Middle frontal gyrus (tissue), 1 donor: ENCODE data around the gene TDRD12.

ENCODE experiments used
- DNase-seq: peaks from one replicate; pipeline ENCODE4 v3.0.0-alpha.2; 2015; ENCODE audit warnings: low spot score; ENCODE audit errors: extremely low spot score

TDRD12 gene

DNA sequence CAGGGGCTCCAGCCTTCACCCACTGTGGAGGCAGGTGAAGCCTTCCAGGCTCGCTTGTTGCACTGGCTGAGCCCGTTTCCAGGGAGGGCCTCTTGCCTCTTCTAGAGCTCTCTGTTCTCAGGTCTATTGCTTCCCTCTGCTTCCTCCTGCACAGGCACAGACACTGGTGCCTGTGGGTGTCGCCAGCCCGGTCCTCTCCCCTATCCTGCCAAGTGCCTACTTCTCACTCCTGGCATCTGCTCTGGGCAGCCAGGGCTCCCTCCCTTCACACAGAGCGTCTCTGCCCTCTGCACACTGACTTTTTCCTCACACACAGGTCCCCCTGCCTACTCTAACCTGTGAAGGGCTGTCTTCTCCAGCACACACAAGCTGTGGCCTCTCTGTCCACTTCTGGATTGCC lies 89.7 kb downstream of the TDRD12 start:
- no peak for DNase-seq

DNA sequence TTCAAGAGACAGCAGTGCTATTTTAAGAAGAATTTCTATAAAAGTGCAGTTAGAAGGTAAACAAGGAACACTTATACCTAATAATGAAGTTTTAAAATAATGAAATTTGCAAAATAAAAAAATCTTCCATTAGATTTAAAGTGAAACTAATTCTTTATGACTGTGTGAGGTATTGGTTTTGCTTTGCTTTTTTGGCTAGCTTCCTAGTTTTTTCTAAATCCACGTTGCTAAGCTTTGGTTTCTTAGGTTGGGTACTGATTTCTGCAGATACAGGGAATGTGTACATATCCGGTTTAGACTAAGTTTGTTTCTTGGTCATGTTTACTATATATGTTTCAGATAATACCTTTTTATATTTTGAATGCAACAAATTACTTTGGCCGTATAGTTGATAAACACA lies 90.2 kb downstream of the TDRD12 start:
- no peak for DNase-seq

DNA sequence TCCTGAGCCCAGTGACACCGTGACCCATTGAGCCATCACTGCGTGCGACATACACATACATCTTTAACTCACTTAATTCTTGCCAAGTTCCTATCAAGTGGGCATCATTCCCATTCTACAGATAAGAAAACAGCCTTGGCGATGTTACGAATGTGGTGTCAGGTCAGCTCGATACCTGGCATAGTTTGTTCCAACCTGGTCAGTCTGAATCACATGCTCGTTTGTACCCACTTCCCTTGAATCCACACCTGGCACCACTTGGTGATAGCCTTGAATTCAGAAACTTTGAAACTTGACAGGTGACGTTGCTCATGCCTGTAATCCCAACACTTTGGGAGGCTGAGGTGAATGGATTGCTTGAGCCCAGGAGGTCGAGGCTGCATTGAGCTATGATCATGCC lies 90.9 kb downstream of the TDRD12 start:
- DNase-seq = no peak

DNA sequence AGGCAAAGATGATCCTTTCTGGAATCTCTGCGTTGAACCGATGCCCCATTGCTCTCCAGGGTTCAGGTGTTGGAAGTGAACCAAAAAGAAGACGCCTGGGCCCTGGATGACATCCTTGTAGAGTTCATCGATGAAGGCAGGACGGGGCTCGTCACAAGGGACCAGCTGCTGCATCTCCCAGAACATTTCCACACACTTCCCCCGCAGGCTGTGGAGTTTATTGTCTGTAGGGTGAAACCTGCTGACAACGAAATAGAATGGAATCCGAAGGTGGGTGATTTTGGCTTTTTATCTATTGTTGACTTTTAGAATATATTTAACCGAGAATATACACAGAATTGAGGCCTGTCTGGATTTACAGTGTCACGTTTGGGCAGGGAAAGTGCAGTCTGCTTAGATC lies 91.6 kb downstream of the TDRD12 start:
- no peak for DNase-seq

- DNase-seq = no peak
Measured at GRCh38 chr19:32812036-32812435, 92.5 kb downstream of the TDRD12 start.

GRCh38 chr19:32812571-32812970 lies 93.0 kb downstream of the TDRD12 start:
- no peak for DNase-seq

DNA sequence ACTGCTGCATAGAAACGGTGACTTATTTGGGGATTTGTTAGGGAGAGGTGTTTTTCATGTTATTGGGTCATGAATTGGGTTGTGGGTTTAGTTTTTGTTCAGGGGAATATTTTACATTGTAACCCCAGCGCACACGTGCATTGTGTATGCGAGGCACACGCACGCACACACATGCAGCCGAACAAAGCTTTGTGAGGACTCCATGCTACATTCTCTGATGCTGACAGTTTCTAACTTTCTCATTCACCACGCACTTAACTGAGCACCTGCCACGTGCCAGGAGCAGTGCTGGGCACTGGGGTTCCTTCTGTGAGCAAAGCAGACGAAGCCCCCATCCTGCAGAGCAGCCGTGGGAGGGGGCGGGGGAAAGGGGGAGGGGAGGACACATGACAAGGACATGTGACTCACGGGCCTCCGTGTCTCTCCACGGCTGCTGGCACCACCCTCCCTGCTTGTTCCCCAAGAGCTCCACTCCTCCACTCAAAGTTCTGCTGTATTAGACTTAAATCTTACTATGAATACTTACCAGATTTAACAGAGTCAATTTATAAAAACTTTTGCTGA lies 94.4 kb downstream of the TDRD12 start:
- no peak for DNase-seq

DNA sequence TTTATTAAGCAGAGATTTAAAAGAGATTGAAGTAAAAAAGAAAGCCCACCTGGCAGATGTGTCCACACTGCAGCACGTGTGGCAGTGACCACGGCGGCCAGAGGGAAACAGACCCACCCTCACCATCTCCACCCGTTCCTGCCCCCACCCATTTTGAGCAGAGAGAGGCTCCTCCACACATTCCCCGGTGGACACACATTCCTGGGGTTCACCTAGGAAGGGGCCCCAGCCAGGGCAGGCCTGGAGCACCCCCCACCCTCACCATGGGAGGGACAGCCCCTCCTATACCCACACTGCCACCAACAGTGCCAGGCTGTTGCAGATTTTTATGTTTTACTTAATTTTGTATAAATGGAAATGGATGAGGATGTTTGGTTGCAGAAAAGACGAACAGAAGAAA lies 95.1 kb downstream of the TDRD12 start:
- DNase-seq = no peak

- no peak for DNase-seq
Measured at GRCh38 chr19:32816555-32817099, 97.1 kb downstream of the TDRD12 start.

DNA sequence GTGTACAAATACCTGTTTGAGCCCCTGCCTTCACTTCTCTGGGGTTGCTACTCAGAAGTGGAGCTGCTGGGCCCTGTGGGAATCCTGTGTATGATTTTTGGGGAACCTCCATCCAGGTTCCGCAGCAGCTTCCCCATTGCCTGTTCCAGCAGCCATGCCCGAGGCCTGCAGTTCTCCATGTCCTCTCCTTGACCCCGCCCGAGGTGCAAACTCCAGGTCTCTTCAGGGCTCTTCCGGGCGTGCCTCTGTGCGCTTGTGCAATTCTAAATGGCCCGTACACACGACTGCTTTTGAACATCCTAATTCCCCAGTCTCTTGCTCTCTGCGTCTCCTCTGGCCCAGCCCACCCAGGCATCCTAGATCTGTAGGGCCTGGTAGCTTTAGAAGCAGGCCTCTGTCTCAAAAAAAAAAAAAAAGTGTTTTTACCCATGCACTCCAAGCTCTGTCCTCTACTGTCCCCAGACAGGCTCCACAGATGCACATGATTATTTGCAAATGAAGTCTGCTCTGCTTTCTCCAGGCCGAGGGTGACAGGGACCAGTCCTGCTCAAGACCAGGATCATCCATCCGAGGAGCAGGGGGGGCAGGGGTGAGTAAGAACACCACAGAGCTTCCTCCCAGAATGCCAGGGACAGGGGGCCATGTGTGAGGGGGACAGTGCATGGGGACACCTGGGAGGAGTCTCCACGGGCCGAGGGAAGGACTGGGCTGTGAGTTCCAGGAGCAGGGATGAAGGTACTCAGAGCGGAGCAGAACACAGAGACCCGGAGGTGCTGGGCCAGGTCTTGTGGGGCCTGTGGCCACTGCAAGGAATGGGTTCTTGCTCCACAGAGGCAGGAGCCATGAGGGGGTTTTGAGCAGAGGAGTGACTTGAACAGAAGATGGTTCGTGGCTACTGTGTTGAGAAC lies 98.3 kb downstream of the TDRD12 start:
- DNase-seq = no peak

DNA sequence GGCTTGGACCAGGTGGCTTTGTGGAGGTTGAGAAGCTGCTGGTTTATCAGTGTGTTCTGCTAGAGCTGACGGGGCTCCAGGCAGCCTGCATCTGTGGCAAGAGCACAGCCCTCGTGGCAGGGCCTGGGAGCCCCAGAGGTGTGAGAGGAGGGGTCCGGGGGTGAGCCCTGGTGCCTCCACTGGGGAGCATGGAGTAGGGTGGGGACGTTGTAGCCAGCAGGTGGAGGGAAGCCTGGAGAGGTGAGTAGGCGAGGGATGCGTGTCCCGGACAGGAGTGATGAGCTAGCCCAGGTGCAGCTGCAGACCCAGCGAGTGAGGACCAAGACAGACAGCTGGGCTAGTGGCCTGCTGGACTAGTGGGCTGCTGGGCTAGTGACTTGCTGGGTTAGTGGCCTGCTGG lies 99.0 kb downstream of the TDRD12 start:
- no peak for DNase-seq

- no peak for DNase-seq
Measured at GRCh38 chr19:32819419-32820400, 100.1 kb downstream of the TDRD12 start.

- DNase-seq = no peak
Measured at GRCh38 chr19:32822916-32823746, 103.6 kb downstream of the TDRD12 start.

GRCh38 chr19:32823747-32824102 lies 104.2 kb downstream of the TDRD12 start:
- DNase-seq = no peak

DNA sequence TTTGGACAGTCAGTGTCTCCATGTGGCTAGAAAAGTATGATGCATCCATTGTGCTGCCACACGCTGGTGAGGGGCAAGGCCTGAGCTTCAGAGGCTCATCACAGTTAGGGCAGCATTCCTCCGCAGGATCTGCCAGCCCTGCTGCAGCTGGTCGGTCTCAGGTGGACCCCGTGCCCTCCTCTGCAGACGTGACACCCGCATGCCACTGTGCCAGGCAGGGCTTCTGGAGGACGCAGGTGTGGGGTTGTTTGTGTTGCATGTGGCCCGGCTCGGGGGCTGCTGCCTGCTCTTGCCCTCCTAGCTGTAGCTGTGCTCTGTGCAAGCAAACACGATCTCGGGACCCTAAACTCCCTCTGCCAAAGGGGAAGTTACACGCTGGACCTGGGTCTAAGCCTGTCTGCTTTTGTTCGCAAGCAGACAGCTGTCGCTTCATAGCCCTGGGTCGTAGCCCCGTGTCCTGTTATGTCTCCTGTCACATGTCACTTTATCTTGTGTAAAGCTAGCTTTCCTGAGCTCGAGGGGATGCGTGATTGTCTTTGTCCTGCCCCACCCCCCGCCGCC lies 104.7 kb downstream of the TDRD12 start:
- DNase-seq = no peak

- no peak for DNase-seq
Measured at GRCh38 chr19:32824916-32825608, 105.5 kb downstream of the TDRD12 start.

- DNase-seq = no peak
Measured at GRCh38 chr19:32828139-32828538, 108.6 kb downstream of the TDRD12 start.

GRCh38 chr19:32828643-32829344 lies 109.2 kb downstream of the TDRD12 start:
- DNase-seq = no peak

- DNase-seq = no peak
Measured at GRCh38 chr19:32829345-32829896, 109.9 kb downstream of the TDRD12 start.
